MCF 10A (cell line): ENCODE results near the gene GPATCH2L. TPM values are rescaled to one million over a fixed set of nuclear protein-coding genes. Genes with fewer than 3 reads are reported as not detected.

Source experiments
- BruUV-seq: library from RNA; stranded (reverse); fragments of 400-500 nt; replicated peaks from 2 replicates; lab custom pipeline; 2021; lab: Mats Ljungman, UMichigan
- CTCF ChIA-PET: fragments of 300-600 bp; sonication (Branson Sonifier 250); formaldehyde crosslinking; extraction: SDS; loops from one replicate; lab custom pipeline; 2021; ENCODE audit warnings: antibody characterized with exemption, inconsistent platforms; lab: Yijun Ruan, JAX
- POLR2A ChIA-PET: fragments of 300-600, 350-650 bp; sonication (Branson Sonifier 250); formaldehyde crosslinking; extraction: SDS; loops from one replicate; lab custom pipeline; 2020; ENCODE audit warnings: antibody characterized with exemption, inconsistent platforms; lab: Yijun Ruan, JAX
- DNase-seq: peaks from one replicate; pipeline ENCODE4 v3.0.0-alpha.2; 2018; ENCODE audit not compliant: unreplicated experiment
- H3K27ac Mint-ChIP-seq: one replicate; pipeline ENCODE4 v1.8.0; 2022; ENCODE audit warnings: mild to moderate bottlenecking, low read depth, mixed read lengths; ENCODE audit not compliant: unreplicated experiment
- H3K27me3 Mint-ChIP-seq: one replicate; pipeline ENCODE4 v1.8.0; 2022; ENCODE audit warnings: mixed read lengths; ENCODE audit not compliant: insufficient read depth, unreplicated experiment
- H3K36me3 Mint-ChIP-seq: one replicate; pipeline ENCODE4 v1.8.0; 2022; ENCODE audit warnings: mild to moderate bottlenecking, moderate library complexity, mixed read lengths; ENCODE audit not compliant: insufficient read depth, unreplicated experiment
- H3K4me1 Mint-ChIP-seq: one replicate; pipeline ENCODE4 v1.8.0; 2022; ENCODE audit warnings: mixed read lengths; ENCODE audit not compliant: insufficient read depth, unreplicated experiment
- H3K4me3 Mint-ChIP-seq: one replicate; pipeline ENCODE4 v1.8.0; 2022; ENCODE audit warnings: mild to moderate bottlenecking, moderate library complexity, mixed read lengths; ENCODE audit not compliant: unreplicated experiment
- H3K9me3 Mint-ChIP-seq: one replicate; pipeline ENCODE4 v1.8.0; 2022; ENCODE audit warnings: mixed read lengths; ENCODE audit not compliant: unreplicated experiment
- intact Hi-C: fragments of 100-400 bp; cut with micrococcal nuclease; formaldehyde crosslinking; loops from 2 replicates; pipeline ENCODE4 v1.14.1; 2022
- total RNA-seq: library from RNA; stranded (reverse); gene quantifications from 2 replicates; pipeline ENCODE4 v1.2.3, GENCODE V29; 2022
- TF ChIP-seq, protein P1 (sequence below): fragments of 200-600 bp; IDR thresholded peaks from one replicate; pipeline ENCODE4 v1.8.0; 2022; ENCODE audit warnings: antibody characterized with exemption, mild to moderate bottlenecking; ENCODE audit not compliant: unreplicated experiment

Gene GPATCH2L
- total RNA-seq, 1 experiment from 2014 or later = 57.4 TPM

GRCh38 chr14:76204461-76205230 lies 52.9 kb downstream of the GPATCH2L start:
- BruUV-seq = no TSS peak
- TF ChIP-seq, protein P1, sequence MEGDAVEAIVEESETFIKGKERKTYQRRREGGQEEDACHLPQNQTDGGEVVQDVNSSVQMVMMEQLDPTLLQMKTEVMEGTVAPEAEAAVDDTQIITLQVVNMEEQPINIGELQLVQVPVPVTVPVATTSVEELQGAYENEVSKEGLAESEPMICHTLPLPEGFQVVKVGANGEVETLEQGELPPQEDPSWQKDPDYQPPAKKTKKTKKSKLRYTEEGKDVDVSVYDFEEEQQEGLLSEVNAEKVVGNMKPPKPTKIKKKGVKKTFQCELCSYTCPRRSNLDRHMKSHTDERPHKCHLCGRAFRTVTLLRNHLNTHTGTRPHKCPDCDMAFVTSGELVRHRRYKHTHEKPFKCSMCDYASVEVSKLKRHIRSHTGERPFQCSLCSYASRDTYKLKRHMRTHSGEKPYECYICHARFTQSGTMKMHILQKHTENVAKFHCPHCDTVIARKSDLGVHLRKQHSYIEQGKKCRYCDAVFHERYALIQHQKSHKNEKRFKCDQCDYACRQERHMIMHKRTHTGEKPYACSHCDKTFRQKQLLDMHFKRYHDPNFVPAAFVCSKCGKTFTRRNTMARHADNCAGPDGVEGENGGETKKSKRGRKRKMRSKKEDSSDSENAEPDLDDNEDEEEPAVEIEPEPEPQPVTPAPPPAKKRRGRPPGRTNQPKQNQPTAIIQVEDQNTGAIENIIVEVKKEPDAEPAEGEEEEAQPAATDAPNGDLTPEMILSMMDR = no peak
- peaks cover 59% of the 10 kb centered on the region for H3K36me3 Mint-ChIP-seq
- no peak overlapping the region for H3K4me3 Mint-ChIP-seq
- peaks cover 33% of the 10 kb centered on the region for H3K4me1 Mint-ChIP-seq
- H3K27me3 Mint-ChIP-seq = no peaks in the 10 kb centered on the region
- DNase-seq = no peak
- ChIA-PET CTCF (interaction anchor here (0.6 to 1.2 kb wide), 2 partner anchors 62 to 442 kb away, joined by 4 to 5 read pairs; no protein-coding TSS in a partner anchor), POLR2A (interaction anchor here (1.0 kb wide), 1 partner anchor 8 kb away, joined by 3 read pairs; no protein-coding TSS in a partner anchor)
- H3K27ac Mint-ChIP-seq = peak overlapping the region; percentile 91
- intact Hi-C loops = loop anchor here (10.0 kb wide), 1 partner anchor 440 kb away; no protein-coding TSS in a partner anchor
- H3K9me3 Mint-ChIP-seq = no peaks in the 10 kb centered on the region

GRCh38 chr14:76205708-76206107 lies 54.0 kb downstream of the GPATCH2L start:
- TF ChIP-seq, protein P1 = no peak
- ChIA-PET CTCF (interaction anchor here (1.2 kb wide), 1 partner anchor 441 kb away, joined by 4 read pairs; no protein-coding TSS in a partner anchor), POLR2A (interaction anchor here (1.1 kb wide), 1 partner anchor 182 kb away, joined by 3 read pairs; no protein-coding TSS in a partner anchor)
- Mint-ChIP-seq H3K36me3 (peaks cover 51% of the 10 kb centered on the region), H3K27me3 (no peaks in the 10 kb centered on the region), H3K4me3 (no peak overlapping the region), H3K27ac (no peak overlapping the region), H3K9me3 (no peaks in the 10 kb centered on the region), H3K4me1 (peaks cover 24% of the 10 kb centered on the region)
- no peak for DNase-seq
- BruUV-seq = no TSS peak
- intact Hi-C loops = loop anchor here (10.0 kb wide), 1 partner anchor 439 kb away; no protein-coding TSS in a partner anchor

- CTCF ChIA-PET = interaction anchor here (0.6 to 0.9 kb wide), 3 partner anchors 8 to 184 kb away, joined by 3 read pairs; no protein-coding TSS in a partner anchor
- H3K4me1 Mint-ChIP-seq = peaks cover 10% of the 10 kb centered on the region
- DNase-seq = peak; percentile 1
- peak overlapping the region; percentile 50 for H3K27ac Mint-ChIP-seq
- H3K27me3 Mint-ChIP-seq = no peaks in the 10 kb centered on the region
- BruUV-seq = no TSS peak
- intact Hi-C loops = loop anchor here (10.0 kb wide), 1 partner anchor 436 kb away; no protein-coding TSS in a partner anchor
- H3K9me3 Mint-ChIP-seq = no peaks in the 10 kb centered on the region
- POLR2A ChIA-PET = interaction anchor here (1.3 kb wide), 1 partner anchor 8 kb away, joined by 3 read pairs; no protein-coding TSS in a partner anchor
- H3K36me3 Mint-ChIP-seq = peaks cover 50% of the 10 kb centered on the region
- TF ChIP-seq, protein P1 = no peak
- H3K4me3 Mint-ChIP-seq = no peak overlapping the region
These were observed 56.6 kb downstream of the GPATCH2L start for GRCh38 chr14:76208340-76208739.

DNA sequence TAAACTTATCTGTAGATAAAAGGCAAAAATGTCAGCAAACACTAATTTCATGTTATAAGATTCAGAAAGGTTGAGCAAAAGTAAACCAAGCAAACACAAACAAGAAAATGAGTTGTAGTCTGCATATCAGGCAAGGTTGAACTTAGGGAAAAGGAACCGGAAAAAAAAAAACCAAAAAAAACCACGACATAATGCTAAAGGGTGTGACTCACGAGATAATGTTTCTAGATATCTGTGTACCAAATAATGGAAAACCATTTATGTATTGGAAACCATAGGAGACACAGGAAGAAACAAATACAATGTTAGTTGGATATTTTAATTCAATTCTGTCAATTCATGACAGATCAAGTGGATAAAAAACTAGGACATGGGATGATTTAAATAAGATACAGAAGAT lies 60.5 kb downstream of the GPATCH2L start:
- Mint-ChIP-seq H3K36me3 (peaks cover 34% of the 10 kb centered on the region), H3K27me3 (no peaks in the 10 kb centered on the region), H3K4me1 (peaks cover 6% of the 10 kb centered on the region), H3K9me3 (no peaks in the 10 kb centered on the region), H3K4me3 (no peak overlapping the region), H3K27ac (no peak overlapping the region)
- BruUV-seq = no TSS peak
- DNase-seq = no peak
- ChIA-PET POLR2A (no interaction called here), CTCF (no interaction called here)
- TF ChIP-seq, protein P1 = no peak
- intact Hi-C loops = no loop called here
